Smooth muscle cell of trachea (primary cell): Measurements from ENCODE around the gene TTC21A. TPM values are rescaled to one million over a fixed set of nuclear protein-coding genes. Genes with fewer than 3 reads are reported as not detected.

Experiments
- total RNA-seq: library from RNA; depleted of rRNA; stranded (reverse); fragments of >200 nt; gene quantifications from 2 replicates; pipeline ENCODE4 v1.2.1, GENCODE V29; 2014

The TTC21A gene
- total RNA-seq, result 3.5 and 6.1 TPM in 2 replicates

DNA sequence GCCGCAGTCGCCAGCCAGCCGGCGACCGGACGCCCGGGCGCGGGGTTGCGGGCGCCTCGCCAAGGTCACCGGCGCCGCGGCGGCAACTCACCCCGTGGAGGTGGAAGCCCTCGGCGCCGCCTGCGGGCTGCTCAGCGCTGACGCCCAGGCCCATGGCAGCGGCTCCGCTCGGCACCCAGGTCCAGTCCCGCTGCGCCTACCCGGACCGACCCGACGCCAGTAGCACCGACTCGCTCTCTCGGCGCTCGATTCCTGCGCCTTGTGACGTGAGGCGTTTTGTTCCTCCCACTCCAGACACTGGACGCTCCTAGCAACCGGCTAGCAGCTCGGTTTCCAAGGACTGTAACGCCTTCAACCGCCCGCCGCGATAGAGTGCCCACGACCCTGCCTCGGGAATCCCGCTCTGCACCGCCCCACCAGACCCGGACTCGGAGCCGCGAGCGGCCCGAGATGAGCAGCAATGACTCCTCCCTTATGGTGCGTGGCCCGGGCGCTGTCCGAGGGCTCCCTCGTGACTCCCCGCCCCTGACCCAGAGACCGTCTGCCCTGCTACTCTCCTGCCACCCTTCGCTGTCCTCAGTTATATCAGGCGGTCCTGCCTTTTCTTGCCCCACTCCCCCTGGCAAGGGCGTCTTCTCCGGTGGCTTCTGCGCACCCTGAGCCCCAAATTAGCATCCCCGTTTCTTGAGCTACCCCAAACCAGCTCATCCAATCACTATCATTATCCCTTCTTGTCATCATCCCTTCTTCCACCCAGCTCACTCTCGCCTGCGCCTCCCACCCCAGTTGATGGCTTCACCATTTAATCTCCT, at the start of gene TTC21A, which contains the start of gene GORASP1:
Gene TTC21A, plus strand, starts transcription at position 293 of the 812 bp plus-strand sequence. Its CDS starts 158 bp downstream, at position 451.
Gene GORASP1, minus strand, starts transcription at position 240 of the 812 bp plus-strand sequence. Its CDS starts 86 bp downstream, at position 154.

Other genes with a start within 250 kb of the TTC21A start
- gene SCN11A, start 55.7 kb upstream of the TTC21A start, total RNA-seq, result under 0.01 and 0.17 TPM in 2 replicates
- gene WDR48, start 55.7 kb upstream of the TTC21A start, total RNA-seq, result 34.7 and 44.5 TPM in 2 replicates
- gene GORASP1, start 53 bp upstream of the TTC21A start, total RNA-seq, result 41.2 and 42.3 TPM in 2 replicates
- gene CSRNP1, start 45.9 kb downstream of the TTC21A start, total RNA-seq, result 2.5 and 9.1 TPM in 2 replicates
- gene XIRP1, start 84.9 kb downstream of the TTC21A start, total RNA-seq, result under 0.01 TPM in 1 of 2 replicates, not detected in the other
- gene CX3CR1, start 172.4 kb downstream of the TTC21A start, total RNA-seq, result not detected in 2 replicates
- gene CCR8, start 222.0 kb downstream of the TTC21A start, total RNA-seq, result not detected in 2 replicates